ENCODE results near the gene THOC2. TPM values are rescaled to one million over a fixed set of nuclear protein-coding genes. Genes with fewer than 3 reads are reported as not detected.
A peak's percentile ranks its signal among the peaks of the same experiment; 100 is the strongest.
"Not testable (repeated sequence)": the region's sequence is repeated elsewhere in the genome, so short reads cannot be mapped to it uniquely, and the experiment has no call there.

Gene THOC2
- total RNA-seq, 2 experiments from 2014 or later, result 73.8 to 99.1 TPM

DNA sequence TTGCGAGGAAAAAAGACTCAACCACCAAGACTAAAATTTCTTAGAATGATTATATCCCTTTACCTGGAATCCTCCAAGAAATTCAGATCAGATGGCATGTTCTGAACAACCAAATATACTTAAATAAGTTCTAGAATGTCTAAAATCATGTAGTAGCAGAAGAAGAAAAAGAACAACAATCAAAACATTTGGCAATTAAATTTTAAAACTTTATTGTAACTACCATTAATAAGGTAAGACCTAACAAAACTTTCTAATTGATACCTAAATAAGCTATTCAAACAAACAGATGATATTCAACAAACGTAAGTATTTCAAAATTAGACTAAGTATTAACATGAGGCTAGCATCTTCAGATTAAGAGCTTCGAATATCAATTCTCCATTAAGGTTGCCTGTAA lies 4.3 kb downstream of the THOC2 start:
- ChIA-PET CTCF (ENCODE audit: unreplicated experiment) (no interaction called here), POLR2A (interaction anchor here (0.6 to 2.3 kb wide), 5 partner anchors 11 to 155 kb away, joined by 3 to 13 read pairs (median 5); no protein-coding TSS in a partner anchor)
- no peak overlapping the region for H3K27ac ChIP-seq (ENCODE audit: low read depth, low read length, poor library complexity, severe bottlenecking)
- H3K9me2 ChIP-seq (ENCODE audit: insufficient read depth, low read length), result no peaks in the 10 kb centered on the region
- intact Hi-C loops (cut with micrococcal nuclease; ENCODE audit: unreplicated experiment), result no loop called here
- H3K36me3 ChIP-seq (ENCODE audit: insufficient read depth, low read length), result peaks cover 56% of the 10 kb centered on the region
- H3K9me3 ChIP-seq (ENCODE audit: low read length), result no peaks in the 10 kb centered on the region
- H3K4me3 ChIP-seq (ENCODE audit: low read depth, low read length, poor library complexity, severe bottlenecking), result peak overlapping the region; percentile 100
- peaks cover 23% of the 10 kb centered on the region for H4K20me1 ChIP-seq (ENCODE audit: insufficient read depth, low read length)
- peaks cover 42% of the 10 kb centered on the region for H3K4me1 ChIP-seq (ENCODE audit: insufficient read depth, low read length, poor library complexity, severe bottlenecking)
- BruUV-seq (replicated peaks), result no TSS peak
- peaks cover 98% of the 10 kb centered on the region for H3K79me2 ChIP-seq (ENCODE audit: insufficient read depth, low read depth, low read length)
- H3K4me2 ChIP-seq (ENCODE audit: low read length), result peak overlapping the region; percentile 98
- no peak for DNase-seq (ENCODE audit: low spot score)
- no peak overlapping the region for H2AFZ ChIP-seq (ENCODE audit: low read length)
- no peak for TF ChIP-seq EZH2phosphoT487 (IDR thresholded peaks at IDR 0.05; ENCODE audit: borderline replicate concordance, low read depth, low read length)
- TF ChIP-seq, protein P1, sequence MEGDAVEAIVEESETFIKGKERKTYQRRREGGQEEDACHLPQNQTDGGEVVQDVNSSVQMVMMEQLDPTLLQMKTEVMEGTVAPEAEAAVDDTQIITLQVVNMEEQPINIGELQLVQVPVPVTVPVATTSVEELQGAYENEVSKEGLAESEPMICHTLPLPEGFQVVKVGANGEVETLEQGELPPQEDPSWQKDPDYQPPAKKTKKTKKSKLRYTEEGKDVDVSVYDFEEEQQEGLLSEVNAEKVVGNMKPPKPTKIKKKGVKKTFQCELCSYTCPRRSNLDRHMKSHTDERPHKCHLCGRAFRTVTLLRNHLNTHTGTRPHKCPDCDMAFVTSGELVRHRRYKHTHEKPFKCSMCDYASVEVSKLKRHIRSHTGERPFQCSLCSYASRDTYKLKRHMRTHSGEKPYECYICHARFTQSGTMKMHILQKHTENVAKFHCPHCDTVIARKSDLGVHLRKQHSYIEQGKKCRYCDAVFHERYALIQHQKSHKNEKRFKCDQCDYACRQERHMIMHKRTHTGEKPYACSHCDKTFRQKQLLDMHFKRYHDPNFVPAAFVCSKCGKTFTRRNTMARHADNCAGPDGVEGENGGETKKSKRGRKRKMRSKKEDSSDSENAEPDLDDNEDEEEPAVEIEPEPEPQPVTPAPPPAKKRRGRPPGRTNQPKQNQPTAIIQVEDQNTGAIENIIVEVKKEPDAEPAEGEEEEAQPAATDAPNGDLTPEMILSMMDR (conservative IDR thresholded peaks at IDR 0.05; ENCODE audit: low read length), result no peak

DNA sequence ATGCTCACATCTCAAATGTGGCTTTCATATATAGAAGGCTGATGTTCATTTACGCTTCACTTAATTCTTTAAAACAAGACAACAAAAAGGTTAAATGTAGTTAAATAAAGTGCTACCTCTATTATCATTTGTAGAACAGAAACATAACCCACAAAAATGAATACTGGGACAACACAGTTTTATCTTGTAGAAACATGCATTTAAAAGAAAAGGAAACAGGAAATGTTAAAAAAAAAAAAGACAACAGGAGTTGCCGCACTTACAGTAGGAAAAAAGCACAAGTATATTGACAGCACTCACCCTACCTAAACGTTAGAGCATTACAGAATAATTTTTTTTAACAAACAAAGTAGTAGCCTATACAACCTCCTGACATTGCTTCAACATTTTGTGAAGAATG lies 4.8 kb downstream of the THOC2 start:
- no peak for DNase-seq (ENCODE audit: low spot score)
- Histone ChIP-seq H4K20me1 (ENCODE audit: insufficient read depth, low read length) (peaks cover 23% of the 10 kb centered on the region), H2AFZ (ENCODE audit: low read length) (no peak overlapping the region), H3K27ac (ENCODE audit: low read depth, low read length, poor library complexity, severe bottlenecking) (no peak overlapping the region), H3K79me2 (ENCODE audit: insufficient read depth, low read depth, low read length) (peaks cover 100% of the 10 kb centered on the region), H3K36me3 (ENCODE audit: insufficient read depth, low read length) (peaks cover 62% of the 10 kb centered on the region), H3K4me1 (ENCODE audit: insufficient read depth, low read length, poor library complexity, severe bottlenecking) (peaks cover 39% of the 10 kb centered on the region), H3K4me2 (ENCODE audit: low read length) (peak overlapping the region; percentile 98), H3K4me3 (ENCODE audit: low read depth, low read length, poor library complexity, severe bottlenecking) (peak overlapping the region; percentile 100), H3K9me3 (ENCODE audit: low read length) (no peaks in the 10 kb centered on the region), H3K9me2 (ENCODE audit: insufficient read depth, low read length) (no peaks in the 10 kb centered on the region)
- TF ChIP-seq, protein P1 (conservative IDR thresholded peaks at IDR 0.05; ENCODE audit: low read length), result no peak
- TF ChIP-seq EZH2phosphoT487 (IDR thresholded peaks at IDR 0.05; ENCODE audit: borderline replicate concordance, low read depth, low read length), result no peak
- CTCF ChIA-PET (ENCODE audit: unreplicated experiment), result no interaction called here
- POLR2A ChIA-PET, result interaction anchor here (1.0 to 1.6 kb wide), 2 partner anchors 11 to 13 kb away, joined by 3 to 6 read pairs; no protein-coding TSS in a partner anchor
- BruUV-seq (replicated peaks), result no TSS peak
- intact Hi-C loops (cut with micrococcal nuclease; ENCODE audit: unreplicated experiment), result no loop called here

DNA sequence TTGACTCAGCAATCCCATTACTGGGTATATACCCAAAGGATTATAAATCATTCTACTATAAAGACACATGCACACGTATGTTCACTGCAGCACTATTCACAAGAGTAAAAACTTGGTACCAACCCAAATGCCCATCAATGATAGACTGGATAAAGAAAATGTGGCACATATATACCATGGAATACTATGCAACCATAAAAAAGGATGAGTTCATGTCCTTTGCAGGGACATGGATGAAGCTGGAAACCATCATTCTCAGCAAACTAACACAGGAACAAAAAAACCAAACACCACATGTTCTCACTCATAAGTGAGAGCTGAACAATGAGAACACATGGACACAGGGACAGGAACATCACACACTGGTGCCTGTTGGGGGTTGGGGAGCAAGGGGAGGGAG lies 10.7 kb downstream of the THOC2 start:
- CTCF ChIA-PET (ENCODE audit: unreplicated experiment); H3K4me3 ChIP-seq (ENCODE audit: low read depth, low read length, poor library complexity, severe bottlenecking); H4K20me1 ChIP-seq (ENCODE audit: insufficient read depth, low read length); H3K4me1 ChIP-seq (ENCODE audit: insufficient read depth, low read length, poor library complexity, severe bottlenecking); H3K27ac ChIP-seq (ENCODE audit: low read depth, low read length, poor library complexity, severe bottlenecking); H3K4me2 ChIP-seq (ENCODE audit: low read length); H3K9me2 ChIP-seq (ENCODE audit: insufficient read depth, low read length); H3K9me3 ChIP-seq (ENCODE audit: low read length); intact Hi-C loops (cut with micrococcal nuclease; ENCODE audit: unreplicated experiment); DNase-seq (ENCODE audit: low spot score); H2AFZ ChIP-seq (ENCODE audit: low read length); BruUV-seq (replicated peaks); POLR2A ChIA-PET: not testable (repeated sequence)
- Histone ChIP-seq H3K36me3 (ENCODE audit: insufficient read depth, low read length) (peaks cover 46% of the 10 kb centered on the region), H3K79me2 (ENCODE audit: insufficient read depth, low read depth, low read length) (peaks cover 100% of the 10 kb centered on the region)
